Activated T-helper 2 cell treated with anti-CD3 and anti-CD28 coated beads, Interferon-gamma antibody, Interleukin-2, Interleukin-4, amounts not matched to agents 10 μg/mL and 5 μg/mL and 100 μg/mL, durations not matched to agents 14 hours and 24 hours and 36 hours (primary cell): ENCODE results near the gene SCUBE3. TPM values are rescaled to one million over a fixed set of nuclear protein-coding genes. Genes with fewer than 3 reads are reported as not detected.

ENCODE experiments used
- DNase-seq: peaks from one replicate; pipeline ENCODE4 v3.0.0; 2021; ENCODE audit warnings: low spot score
- H3K27ac Mint-ChIP-seq: one replicate; pipeline ENCODE4 v1.8.0; 2021; ENCODE audit warnings: mixed read lengths
- H3K27me3 Mint-ChIP-seq: one replicate; pipeline ENCODE4 v1.8.0; 2021; ENCODE audit warnings: low read depth, mixed read lengths
- H3K36me3 Mint-ChIP-seq: one replicate; pipeline ENCODE4 v1.8.0; 2021; ENCODE audit warnings: low read depth, mixed read lengths
- H3K4me1 Mint-ChIP-seq: one replicate; pipeline ENCODE4 v1.8.0; 2021; ENCODE audit warnings: low read depth, mixed read lengths
- H3K4me3 Mint-ChIP-seq: one replicate; pipeline ENCODE4 v1.8.0; 2021; ENCODE audit warnings: low read depth, mild to moderate bottlenecking, moderate library complexity, mixed read lengths
- H3K9me3 Mint-ChIP-seq: one replicate; pipeline ENCODE4 v1.8.0; 2021; ENCODE audit warnings: mixed read lengths
- intact Hi-C: fragments of 100-400 bp; cut with micrococcal nuclease; formaldehyde crosslinking; loops from one replicate; pipeline ENCODE4 v1.15.1; 2023
- total RNA-seq: library from RNA; stranded (reverse); gene quantifications from 2 replicates; pipeline ENCODE4 v1.2.3, GENCODE V29; 2022

Gene SCUBE3
- total RNA-seq, 1 donor from 2014 or later, result not detected

GRCh38 chr6:35240838-35241801 lies 27.4 kb downstream of the SCUBE3 start:
- no peaks in the 10 kb centered on the region for H3K9me3 Mint-ChIP-seq
- no peaks in the 10 kb centered on the region for H3K4me1 Mint-ChIP-seq
- H3K27me3 Mint-ChIP-seq, result no peaks in the 10 kb centered on the region
- DNase-seq, result peak; percentile 56
- no peak overlapping the region for H3K4me3 Mint-ChIP-seq
- no peak overlapping the region for H3K27ac Mint-ChIP-seq
- intact Hi-C loops, result loop anchor here (1.0 to 2.0 kb wide), 2 partner anchors 92 to 255 kb away; no protein-coding TSS in a partner anchor
- no peaks in the 10 kb centered on the region for H3K36me3 Mint-ChIP-seq

- no peaks in the 10 kb centered on the region for H3K36me3 Mint-ChIP-seq
- no peaks in the 10 kb centered on the region for H3K9me3 Mint-ChIP-seq
- H3K4me3 Mint-ChIP-seq, result no peak overlapping the region
- intact Hi-C loops, result no loop called here
- DNase-seq, result no peak
- H3K4me1 Mint-ChIP-seq, result peaks cover under 1% of the 10 kb centered on the region
- no peaks in the 10 kb centered on the region for H3K27me3 Mint-ChIP-seq
- H3K27ac Mint-ChIP-seq, result no peak overlapping the region
These were observed 28.7 kb downstream of the SCUBE3 start for GRCh38 chr6:35242486-35242885.

GRCh38 chr6:35242906-35243305 lies 29.1 kb downstream of the SCUBE3 start:
- H3K4me3 Mint-ChIP-seq, result no peak overlapping the region
- H3K27me3 Mint-ChIP-seq, result no peaks in the 10 kb centered on the region
- intact Hi-C loops, result no loop called here
- H3K36me3 Mint-ChIP-seq, result no peaks in the 10 kb centered on the region
- H3K27ac Mint-ChIP-seq, result no peak overlapping the region
- no peak for DNase-seq
- H3K9me3 Mint-ChIP-seq, result no peaks in the 10 kb centered on the region
- peaks cover 4% of the 10 kb centered on the region for H3K4me1 Mint-ChIP-seq

GRCh38 chr6:35243386-35243958 lies 29.7 kb downstream of the SCUBE3 start:
- no peaks in the 10 kb centered on the region for H3K9me3 Mint-ChIP-seq
- H3K36me3 Mint-ChIP-seq, result no peaks in the 10 kb centered on the region
- intact Hi-C loops, result no loop called here

GRCh38 chr6:35244551-35244950 lies 30.8 kb downstream of the SCUBE3 start:
- no peaks in the 10 kb centered on the region for H3K9me3 Mint-ChIP-seq
- DNase-seq, result no peak
- H3K4me3 Mint-ChIP-seq, result no peak overlapping the region
- H3K27me3 Mint-ChIP-seq, result no peaks in the 10 kb centered on the region
- intact Hi-C loops, result no loop called here
- no peak overlapping the region for H3K27ac Mint-ChIP-seq
- peaks cover 20% of the 10 kb centered on the region for H3K4me1 Mint-ChIP-seq
- H3K36me3 Mint-ChIP-seq, result no peaks in the 10 kb centered on the region

More at GRCh38 chr6:35243386-35243958, 29.7 kb downstream of the SCUBE3 start:
- Mint-ChIP-seq H3K4me3 (no peak overlapping the region), H3K27ac (no peak overlapping the region), H3K4me1 (peaks cover 10% of the 10 kb centered on the region), H3K27me3 (no peaks in the 10 kb centered on the region)
- DNase-seq, result no peak

GRCh38 chr6:35247642-35248231 lies 34.0 kb downstream of the SCUBE3 start:
- Mint-ChIP-seq H3K27ac (peak overlapping the region; percentile 2), H3K9me3 (no peaks in the 10 kb centered on the region), H3K4me3 (peak overlapping the region; percentile 14), H3K36me3 (no peaks in the 10 kb centered on the region), H3K4me1 (peaks cover 22% of the 10 kb centered on the region), H3K27me3 (no peaks in the 10 kb centered on the region)
- intact Hi-C loops, result no loop called here
- no peak for DNase-seq

- no peaks in the 10 kb centered on the region for H3K9me3 Mint-ChIP-seq
- peaks cover 22% of the 10 kb centered on the region for H3K4me1 Mint-ChIP-seq
- intact Hi-C loops, result no loop called here
- DNase-seq, result no peak
- H3K4me3 Mint-ChIP-seq, result peak overlapping the region; percentile 14
- peak overlapping the region; percentile 2 for H3K27ac Mint-ChIP-seq
- H3K36me3 Mint-ChIP-seq, result no peaks in the 10 kb centered on the region
- no peaks in the 10 kb centered on the region for H3K27me3 Mint-ChIP-seq
These were observed 34.5 kb downstream of the SCUBE3 start for GRCh38 chr6:35248300-35248699.

GRCh38 chr6:35248965-35249364 lies 35.2 kb downstream of the SCUBE3 start:
- H3K27ac Mint-ChIP-seq, result no peak overlapping the region
- H3K27me3 Mint-ChIP-seq, result no peaks in the 10 kb centered on the region
- peaks cover 22% of the 10 kb centered on the region for H3K4me1 Mint-ChIP-seq
- no peaks in the 10 kb centered on the region for H3K36me3 Mint-ChIP-seq
- no peaks in the 10 kb centered on the region for H3K9me3 Mint-ChIP-seq
- H3K4me3 Mint-ChIP-seq, result no peak overlapping the region
- intact Hi-C loops, result no loop called here
- DNase-seq, result no peak

- no peak overlapping the region for H3K27ac Mint-ChIP-seq
These were observed 38.2 kb downstream of the SCUBE3 start for GRCh38 chr6:35251949-35252348.

GRCh38 chr6:35253249-35253648 lies 39.5 kb downstream of the SCUBE3 start:
- Mint-ChIP-seq H3K4me1 (peaks cover 16% of the 10 kb centered on the region), H3K4me3 (no peak overlapping the region), H3K36me3 (no peaks in the 10 kb centered on the region), H3K9me3 (no peaks in the 10 kb centered on the region), H3K27me3 (no peaks in the 10 kb centered on the region), H3K27ac (no peak overlapping the region)
- intact Hi-C loops, result no loop called here
- no peak for DNase-seq

More at GRCh38 chr6:35251949-35252348, 38.2 kb downstream of the SCUBE3 start:
- DNase-seq, result no peak
- Mint-ChIP-seq H3K27me3 (no peaks in the 10 kb centered on the region), H3K4me3 (no peak overlapping the region), H3K36me3 (no peaks in the 10 kb centered on the region), H3K9me3 (no peaks in the 10 kb centered on the region), H3K4me1 (peaks cover 22% of the 10 kb centered on the region)
- intact Hi-C loops, result no loop called here

GRCh38 chr6:35258336-35258735 lies 44.6 kb downstream of the SCUBE3 start:
- Mint-ChIP-seq H3K27me3 (no peaks in the 10 kb centered on the region), H3K36me3 (no peaks in the 10 kb centered on the region), H3K4me3 (peak overlapping the region; percentile 92), H3K9me3 (no peaks in the 10 kb centered on the region), H3K27ac (no peak overlapping the region), H3K4me1 (peaks cover 27% of the 10 kb centered on the region)
- DNase-seq, result no peak
- intact Hi-C loops, result no loop called here

GRCh38 chr6:35258858-35259193 lies 45.1 kb downstream of the SCUBE3 start:
- intact Hi-C loops, result no loop called here
- H3K27me3 Mint-ChIP-seq, result no peaks in the 10 kb centered on the region
- peak overlapping the region; percentile 92 for H3K4me3 Mint-ChIP-seq
- DNase-seq, result no peak
- peaks cover 28% of the 10 kb centered on the region for H3K4me1 Mint-ChIP-seq
- no peaks in the 10 kb centered on the region for H3K36me3 Mint-ChIP-seq
- H3K9me3 Mint-ChIP-seq, result no peaks in the 10 kb centered on the region
- H3K27ac Mint-ChIP-seq, result peak overlapping the region; percentile 85
